Caco-2 (cell line): ENCODE measurements around the gene LRRC9. TPM values are rescaled to one million over a fixed set of nuclear protein-coding genes. Genes with fewer than 3 reads are reported as not detected.

Experiments
- BruUV-seq: library from RNA; stranded (reverse); fragments of 400-500 nt; replicated peaks from 2 replicates; lab custom pipeline; 2021; lab: Mats Ljungman, UMichigan
- CTCF ChIA-PET: fragments of 300-600 bp; sonication (Branson Sonifier 250); formaldehyde crosslinking; loops from one replicate; lab custom pipeline; 2022; ENCODE audit warnings: antibody characterized with exemption; lab: Charles Lee
- POLR2A ChIA-PET: fragments of 300-600 bp; sonication (Branson Sonifier 250); formaldehyde crosslinking; loops from one replicate; lab custom pipeline; 2022; ENCODE audit warnings: antibody characterized with exemption; lab: Charles Lee
- DNase-seq, 2 experiments: peaks; one replicate each; pipeline versions ENCODE4 v3.0.0 to v3.0.0-alpha.2; 2020 to 2022
- H3K27me3 ChIP-seq: replicated peaks from 2 replicates; pipeline ENCODE4 v1.6.0; 2011; ENCODE audit warnings: low read length; ENCODE audit not compliant: control insufficient read depth, insufficient read depth
- H3K36me3 ChIP-seq: 2 replicates; pipeline ENCODE4 v1.5.1; 2011; ENCODE audit warnings: low read length; ENCODE audit not compliant: control insufficient read depth, insufficient read depth
- H3K4me1 ChIP-seq: fragments of 250-450 bp; sonication (Bioruptor Pico); 2 replicates; pipeline ENCODE4 v1.5.1; 2020; ENCODE audit warnings: mild to moderate bottlenecking
- H3K4me3 ChIP-seq: 2 replicates; pipeline ENCODE4 v1.5.1; 2011; ENCODE audit warnings: low read depth, mild to moderate bottlenecking, control low read depth, low read length
- H3K9me3 ChIP-seq: fragments of 250-450 bp; sonication (Bioruptor Pico); 2 replicates; pipeline ENCODE4 v1.5.1; 2020; ENCODE audit warnings: mild to moderate bottlenecking, moderate library complexity
- H3K27ac Mint-ChIP-seq: one replicate; pipeline ENCODE4 v1.8.0; 2022; ENCODE audit warnings: mixed read lengths; ENCODE audit not compliant: unreplicated experiment
- H3K27me3 Mint-ChIP-seq: one replicate; pipeline ENCODE4 v1.8.0; 2022; ENCODE audit warnings: mixed read lengths; ENCODE audit not compliant: insufficient read depth, unreplicated experiment
- H3K36me3 Mint-ChIP-seq: one replicate; pipeline ENCODE4 v1.8.0; 2022; ENCODE audit warnings: mild to moderate bottlenecking, mixed read lengths; ENCODE audit not compliant: insufficient read depth, unreplicated experiment
- H3K4me1 Mint-ChIP-seq: one replicate; pipeline ENCODE4 v1.8.0; 2022; ENCODE audit warnings: low read depth, mixed read lengths; ENCODE audit not compliant: unreplicated experiment
- H3K4me3 Mint-ChIP-seq: one replicate; pipeline ENCODE4 v1.8.0; 2022; ENCODE audit warnings: mild to moderate bottlenecking, moderate library complexity, mixed read lengths; ENCODE audit not compliant: unreplicated experiment
- H3K9me3 Mint-ChIP-seq: one replicate; pipeline ENCODE4 v1.8.0; 2022; ENCODE audit warnings: mixed read lengths; ENCODE audit not compliant: unreplicated experiment
- CTCF ChIP-seq, 2 experiments: fragments of 200-600 bp in 1 of 2; IDR thresholded peaks; 1 replicate in 1 of 2; 2 replicates in 1 of 2; pipeline versions ENCODE4 v1.5.1 to v1.8.0; 2011 to 2022; ENCODE audit warnings: antibody characterized with exemption in 1 of 2, control low read depth in 1 of 2, inconsistent platforms in 1 of 2, low read depth in 1 of 2, low read length in 1 of 2, mild to moderate bottlenecking in 1 of 2, moderate library complexity in 1 of 2; ENCODE audit not compliant: insufficient read depth in 1 of 2, severe bottlenecking in 1 of 2, unreplicated experiment in 1 of 2
- intact Hi-C: fragments of 100-400 bp; cut with micrococcal nuclease; formaldehyde crosslinking; loops from one replicate; pipeline ENCODE4 v1.10.0; 2022; ENCODE audit not compliant: unreplicated experiment
- total RNA-seq: library from RNA; stranded (reverse); gene quantifications from 2 replicates; pipeline ENCODE4 v1.2.3, GENCODE V29; 2022

LRRC9 gene
- total RNA-seq, 1 experiment from 2014 or later: 1.2 TPM

DNA sequence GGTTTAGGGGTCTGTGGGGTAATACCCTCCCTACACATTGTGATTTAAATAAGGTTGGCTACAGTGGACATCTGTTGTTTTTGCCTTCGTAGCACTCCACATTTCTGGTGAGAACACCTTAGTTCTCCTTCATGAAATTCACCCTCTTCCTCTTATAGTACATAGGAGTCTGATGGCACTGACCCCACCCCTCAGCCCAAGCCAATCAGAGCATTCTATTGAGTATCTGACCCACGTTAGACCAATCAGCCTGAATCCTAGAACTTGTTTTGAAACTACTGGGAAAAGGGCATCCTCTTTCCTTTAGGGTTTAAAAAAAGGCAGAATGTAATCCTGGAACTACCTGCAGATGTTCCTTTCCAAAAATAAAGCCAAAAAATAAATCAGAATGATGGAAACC lies 15.8 kb upstream of the LRRC9 start:
- ChIA-PET POLR2A (no interaction called here), CTCF (interaction anchor here (0.6 kb wide), 1 partner anchor 776 kb away, joined by 3 read pairs; no protein-coding TSS in a partner anchor)
- Histone ChIP-seq H3K27me3 (no peaks in the 10 kb centered on the region), H3K9me3 (0 out of 2 replicates have a peak, but pooled peaks cover 3% of the 10 kb centered on the region), H3K4me1 (no peaks in the 10 kb centered on the region), H3K4me3 (no peak overlapping the region), H3K36me3 (no peaks in the 10 kb centered on the region)
- DNase-seq: no peak
- no peaks in the 10 kb centered on the region for H3K36me3 Mint-ChIP-seq
- no peak overlapping the region for H3K27ac Mint-ChIP-seq
- H3K9me3 Mint-ChIP-seq: no peaks in the 10 kb centered on the region
- intact Hi-C loops: no loop called here
- no peak overlapping the region for H3K4me3 Mint-ChIP-seq
- peaks cover 4% of the 10 kb centered on the region for H3K27me3 Mint-ChIP-seq
- BruUV-seq: no TSS peak
- TF ChIP-seq CTCF (IDR thresholded peaks at IDR 0.05; ENCODE audit: insufficient read depth in 1 of 2, low read depth in 1 of 2, low read length in 1 of 2, severe bottlenecking in 1 of 2, unreplicated experiment in 1 of 2): no peak
- no peaks in the 10 kb centered on the region for H3K4me1 Mint-ChIP-seq

DNA sequence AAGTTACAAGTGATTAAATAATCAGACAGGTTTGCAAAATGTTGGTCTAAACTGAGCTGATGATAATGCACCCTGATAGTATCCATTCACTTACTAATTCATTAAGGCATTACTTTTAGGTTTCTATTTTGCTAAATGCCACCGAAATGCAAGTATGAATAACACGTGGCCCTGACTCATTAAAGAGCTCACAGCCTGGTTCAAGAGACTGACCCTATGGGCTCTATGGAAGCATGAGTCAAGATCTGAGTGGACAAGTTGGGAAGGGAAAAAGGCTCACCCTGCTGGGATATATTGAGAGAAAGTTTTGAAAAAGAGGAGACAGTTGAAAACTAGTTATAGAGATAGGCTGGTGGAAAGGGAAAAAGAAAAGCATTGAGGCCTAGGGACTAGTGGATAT lies 14.8 kb upstream of the LRRC9 start:
- TF ChIP-seq CTCF (IDR thresholded peaks at IDR 0.05; ENCODE audit: insufficient read depth in 1 of 2, low read depth in 1 of 2, low read length in 1 of 2, severe bottlenecking in 1 of 2, unreplicated experiment in 1 of 2): no peak
- H3K4me1 Mint-ChIP-seq: no peaks in the 10 kb centered on the region
- CTCF ChIA-PET: no interaction called here

DNA sequence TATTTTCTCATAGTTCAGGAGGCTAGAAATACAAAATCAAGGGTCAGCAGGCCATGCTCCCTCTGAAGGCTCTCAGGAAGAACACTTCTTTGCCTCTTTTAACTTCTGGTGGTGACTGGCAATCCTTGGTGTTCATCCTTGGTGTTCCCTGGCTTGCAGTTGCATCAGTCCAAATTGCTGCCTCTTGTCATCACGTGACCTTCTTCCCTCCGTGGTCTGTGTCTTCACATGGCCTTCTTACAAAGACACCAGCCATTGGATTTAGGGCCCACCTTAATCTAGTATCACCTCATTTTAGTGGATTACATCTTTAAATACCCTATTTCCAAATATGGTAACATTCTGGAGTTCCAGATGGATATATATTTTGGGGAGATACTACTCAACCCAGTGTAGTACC lies 7.5 kb upstream of the LRRC9 start:
- intact Hi-C loops: loop anchor here (10.0 kb wide), 1 partner anchor 272 kb away; no protein-coding TSS in a partner anchor
- Mint-ChIP-seq H3K4me3 (no peak overlapping the region), H3K27ac (no peak overlapping the region), H3K27me3 (peaks cover 6% of the 10 kb centered on the region), H3K4me1 (no peaks in the 10 kb centered on the region), H3K9me3 (no peaks in the 10 kb centered on the region), H3K36me3 (no peaks in the 10 kb centered on the region)
- H3K9me3 ChIP-seq: no peaks in the 10 kb centered on the region
- BruUV-seq: no TSS peak
- CTCF ChIA-PET: no interaction called here
- no peak for DNase-seq
- no peak for TF ChIP-seq CTCF (IDR thresholded peaks at IDR 0.05; ENCODE audit: insufficient read depth in 1 of 2, low read depth in 1 of 2, low read length in 1 of 2, severe bottlenecking in 1 of 2, unreplicated experiment in 1 of 2)
- no peak overlapping the region for H3K4me3 ChIP-seq
- H3K27me3 ChIP-seq: no peaks in the 10 kb centered on the region
- POLR2A ChIA-PET: no interaction called here
- H3K36me3 ChIP-seq: no peaks in the 10 kb centered on the region
- no peaks in the 10 kb centered on the region for H3K4me1 ChIP-seq

More for the DNA sequence above, 14.8 kb upstream of the LRRC9 start:
- H3K9me3 Mint-ChIP-seq: no peaks in the 10 kb centered on the region
- Histone ChIP-seq H3K36me3 (no peaks in the 10 kb centered on the region), H3K4me3 (no peak overlapping the region), H3K27me3 (no peaks in the 10 kb centered on the region), H3K4me1 (no peaks in the 10 kb centered on the region), H3K9me3 (0 out of 2 replicates have a peak, but pooled peaks cover 3% of the 10 kb centered on the region)
- intact Hi-C loops: no loop called here
- no peak overlapping the region for H3K4me3 Mint-ChIP-seq
- H3K27me3 Mint-ChIP-seq: peaks cover 4% of the 10 kb centered on the region
- no peak overlapping the region for H3K27ac Mint-ChIP-seq
- no peak for DNase-seq
- POLR2A ChIA-PET: no interaction called here
- no TSS peak for BruUV-seq
- H3K36me3 Mint-ChIP-seq: no peaks in the 10 kb centered on the region
